Activated T-cell treated with anti-CD3 and anti-CD28 coated beads for 48 hours (primary cell): ENCODE data around the gene NRXN3.
"Not testable (repeated sequence)": the region's sequence is repeated elsewhere in the genome, so short reads cannot be mapped to it uniquely, and the experiment has no call there.

Experiments
- DNase-seq: peaks from one replicate; pipeline ENCODE4 v3.0.0-alpha.2; 2020; ENCODE audit warnings: low read depth

NRXN3 gene

GRCh38 chr14:79080040-79080439, 909.9 kb downstream of the NRXN3 start:
- DNase-seq: no peak

GRCh38 chr14:79082883-79083282, 912.7 kb downstream of the NRXN3 start:
- no peak for DNase-seq

DNA sequence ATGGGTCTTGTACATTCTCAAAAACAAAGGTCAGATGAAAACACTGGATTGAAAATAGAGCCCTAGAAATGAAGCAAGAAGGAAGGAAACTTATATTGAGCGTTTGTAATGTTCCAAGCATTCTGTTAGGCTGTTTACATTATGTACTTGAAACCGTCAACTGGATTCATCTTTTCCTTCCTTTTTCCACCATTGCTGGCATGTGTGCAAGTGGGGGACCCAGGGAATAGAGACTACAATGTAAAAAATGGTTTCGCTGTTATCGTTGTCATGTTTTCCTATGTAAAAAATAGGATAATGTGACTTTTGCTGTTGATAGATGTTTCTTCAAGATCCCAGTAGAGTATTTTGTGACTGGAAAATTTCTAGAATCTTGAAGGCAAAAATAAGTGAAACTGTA, 913.2 kb downstream of the NRXN3 start:
- DNase-seq: no peak

- DNase-seq: no peak
Measured at GRCh38 chr14:79084861-79085260, 914.7 kb downstream of the NRXN3 start.

GRCh38 chr14:79089576-79089975, 919.4 kb downstream of the NRXN3 start:
- DNase-seq: no peak

GRCh38 chr14:79090641-79091180, 920.5 kb downstream of the NRXN3 start:
- no peak for DNase-seq

DNA sequence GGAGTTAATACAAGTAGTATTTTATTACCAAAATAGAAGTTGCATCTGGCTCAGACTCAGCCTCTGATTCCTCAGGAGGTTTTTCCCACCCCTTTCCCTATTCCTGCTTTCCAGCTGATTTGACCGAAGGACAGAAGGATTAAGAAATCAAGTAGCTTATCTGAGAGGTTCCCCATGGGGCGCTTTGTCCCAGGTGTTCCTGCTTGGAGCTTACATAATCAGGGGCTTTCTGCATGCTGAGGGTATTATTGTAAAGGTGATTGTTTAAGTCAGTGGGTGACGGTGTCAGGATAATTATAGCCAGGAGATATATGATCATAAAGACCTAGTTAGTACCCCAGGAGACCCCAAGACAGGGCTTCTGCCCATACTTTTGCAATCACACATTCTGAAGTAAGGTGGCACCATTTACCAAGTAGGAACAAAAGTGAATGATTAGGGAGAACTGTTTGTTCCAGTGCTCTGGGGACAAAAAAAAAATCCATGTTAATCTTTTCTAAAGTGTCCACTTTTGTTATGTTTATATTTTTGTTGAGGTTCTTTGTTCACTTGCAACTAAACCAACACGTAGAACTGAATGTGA, 921.3 kb downstream of the NRXN3 start:
- DNase-seq: no peak

- DNase-seq: no peak
Measured at GRCh38 chr14:79093531-79093930, 923.4 kb downstream of the NRXN3 start.

GRCh38 chr14:79094951-79095350, 924.8 kb downstream of the NRXN3 start:
- no peak for DNase-seq

DNA sequence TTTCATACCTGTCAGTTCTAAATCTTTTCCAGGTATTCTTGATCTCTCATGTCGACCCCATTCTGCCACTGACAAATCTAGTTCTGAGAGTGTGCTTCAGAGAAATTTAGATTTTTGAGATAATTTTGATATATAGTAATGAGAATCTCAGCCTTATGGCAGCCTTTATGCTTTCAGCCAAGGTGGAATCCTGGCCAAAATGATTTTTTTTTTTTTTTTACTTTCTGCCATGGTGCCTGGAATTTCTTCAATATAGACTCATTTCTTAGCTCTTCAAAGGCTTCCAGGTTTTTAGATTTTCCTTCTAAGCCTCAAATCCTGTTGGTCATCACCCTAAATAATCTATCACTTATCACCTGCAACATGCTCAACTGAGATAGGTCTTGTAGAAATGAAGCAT, 926.6 kb downstream of the NRXN3 start:
- DNase-seq: no peak

- DNase-seq: no peak
Measured at GRCh38 chr14:79098324-79098723, 928.2 kb downstream of the NRXN3 start.

GRCh38 chr14:79100578-79100977, 930.4 kb downstream of the NRXN3 start:
- no peak for DNase-seq

GRCh38 chr14:79101388-79101787, 931.2 kb downstream of the NRXN3 start:
- no peak for DNase-seq

DNA sequence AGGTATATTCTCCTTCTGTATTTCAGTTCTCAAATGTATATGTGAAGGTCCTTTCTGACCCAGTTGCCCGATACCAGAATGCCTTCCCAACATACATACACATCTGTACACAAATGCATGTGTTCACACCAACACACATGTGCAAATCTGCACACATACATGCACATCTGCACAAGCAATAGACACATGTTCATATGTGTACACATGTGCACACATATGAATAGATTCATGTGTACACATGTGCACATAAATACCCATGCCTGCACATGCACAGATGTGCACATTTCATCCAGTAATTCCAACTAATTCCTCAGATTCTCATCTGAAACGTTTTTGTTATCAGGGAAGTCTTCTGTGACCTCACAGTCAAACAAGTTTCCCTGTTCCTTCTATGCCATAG, 933.6 kb downstream of the NRXN3 start:
- no peak for DNase-seq

- not testable (repeated sequence) for DNase-seq
Measured at GRCh38 chr14:79110564-79110963, 940.4 kb downstream of the NRXN3 start.

GRCh38 chr14:79111987-79112501, 941.9 kb downstream of the NRXN3 start:
- DNase-seq: no peak

DNA sequence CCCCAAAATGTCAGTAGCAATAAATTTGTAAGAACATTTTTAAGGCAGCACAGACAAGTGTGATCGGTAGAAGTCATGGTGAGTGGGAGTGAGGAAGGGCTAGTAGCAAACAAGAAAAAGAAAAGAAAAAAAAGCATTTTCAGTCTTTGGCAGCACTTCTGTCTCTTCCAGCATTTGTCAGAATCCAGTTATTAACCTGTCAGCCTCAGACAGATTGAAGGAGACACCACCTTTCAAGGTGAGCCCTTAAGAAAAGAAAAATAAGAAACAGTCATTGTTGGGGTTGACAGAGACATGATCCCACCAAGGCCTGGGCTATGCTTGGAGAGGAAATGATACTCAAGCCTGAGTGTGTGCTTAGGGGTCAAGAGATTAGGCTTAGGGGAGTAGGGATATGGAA, 947.4 kb downstream of the NRXN3 start:
- DNase-seq: no peak

- no peak for DNase-seq
Measured at GRCh38 chr14:79118291-79118690, 948.1 kb downstream of the NRXN3 start.

DNA sequence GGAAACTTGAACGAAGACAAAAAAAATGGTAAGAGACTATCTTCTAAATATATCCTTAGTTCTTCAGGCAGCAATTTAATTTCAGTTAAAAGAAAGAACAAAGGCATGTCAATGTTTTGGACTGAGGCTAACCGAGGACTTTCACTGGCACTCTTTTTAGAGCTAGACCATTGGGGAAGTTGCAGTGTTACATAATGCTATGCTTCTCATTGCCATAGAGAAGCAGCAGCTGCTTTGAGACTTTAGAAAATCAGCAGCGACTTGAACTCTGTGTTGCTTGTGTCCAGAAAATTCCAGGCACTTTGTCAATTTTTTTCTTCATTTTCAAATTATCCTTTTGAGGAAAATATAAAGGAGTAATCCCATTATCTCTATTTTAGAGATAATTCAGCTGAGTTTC, 964.2 kb downstream of the NRXN3 start:
- DNase-seq: no peak

DNA sequence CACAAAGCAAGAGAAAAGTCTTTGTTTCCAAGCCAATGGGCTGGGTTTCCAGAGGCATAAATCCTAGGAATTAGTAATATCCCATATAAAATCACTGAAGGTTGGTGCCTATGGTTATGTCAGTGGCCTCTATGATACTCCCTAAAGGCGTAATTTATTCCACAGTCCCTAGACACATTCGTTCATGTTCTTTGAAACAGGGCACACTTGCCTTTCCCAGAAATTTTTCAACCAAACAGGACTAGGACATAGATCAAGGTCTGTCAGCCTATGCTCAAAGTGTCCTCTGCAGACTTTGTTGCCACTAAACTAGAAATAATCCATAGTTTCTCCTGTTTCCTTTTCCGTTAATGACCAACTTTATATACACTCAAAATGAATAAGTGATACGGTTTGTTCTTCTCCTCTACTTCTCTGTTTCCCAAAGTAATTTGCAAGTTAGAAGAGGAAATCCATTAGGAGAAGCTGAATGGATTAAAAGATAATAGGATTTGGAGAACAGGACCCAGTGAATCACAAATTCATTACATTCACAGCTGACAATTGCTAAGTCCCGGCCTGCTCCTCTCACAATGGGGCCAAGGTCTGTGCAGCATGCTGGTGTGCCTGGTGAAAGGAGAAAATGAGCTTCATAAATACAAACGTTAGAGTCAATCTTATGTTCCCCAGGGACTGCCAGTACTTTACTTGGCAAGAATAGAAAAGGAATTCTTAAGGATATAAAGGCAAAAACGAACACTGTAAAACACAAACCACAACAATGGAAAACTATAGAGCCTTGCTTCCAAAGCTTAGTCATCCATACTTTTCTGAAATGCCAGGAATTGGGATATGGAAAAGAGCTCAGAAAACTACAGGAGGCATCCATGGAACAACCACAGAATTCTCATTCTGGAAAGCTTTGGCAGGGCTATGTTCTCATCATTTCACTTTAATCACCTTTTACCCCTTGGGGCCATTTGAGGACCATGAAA, 966.2 kb downstream of the NRXN3 start:
- no peak for DNase-seq

DNA sequence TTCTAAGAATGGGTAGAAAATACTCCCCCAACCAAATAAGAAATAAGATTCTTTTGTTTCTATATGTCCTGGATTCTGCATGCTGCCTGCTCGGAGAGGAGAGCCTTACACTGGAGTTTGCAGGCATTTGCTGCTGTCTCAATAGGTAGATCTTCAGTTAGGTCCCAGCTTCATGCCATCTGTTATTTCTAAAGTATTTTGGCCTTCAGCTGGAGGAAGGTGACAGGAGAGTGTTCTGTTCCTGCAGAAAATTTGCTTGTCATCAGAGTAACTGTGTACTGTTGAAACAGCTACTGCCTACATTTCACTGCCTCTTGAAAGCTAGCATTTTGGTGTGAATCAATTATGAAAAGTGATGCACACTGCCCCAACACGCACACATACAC, 966.9 kb downstream of the NRXN3 start:
- DNase-seq: no peak

DNA sequence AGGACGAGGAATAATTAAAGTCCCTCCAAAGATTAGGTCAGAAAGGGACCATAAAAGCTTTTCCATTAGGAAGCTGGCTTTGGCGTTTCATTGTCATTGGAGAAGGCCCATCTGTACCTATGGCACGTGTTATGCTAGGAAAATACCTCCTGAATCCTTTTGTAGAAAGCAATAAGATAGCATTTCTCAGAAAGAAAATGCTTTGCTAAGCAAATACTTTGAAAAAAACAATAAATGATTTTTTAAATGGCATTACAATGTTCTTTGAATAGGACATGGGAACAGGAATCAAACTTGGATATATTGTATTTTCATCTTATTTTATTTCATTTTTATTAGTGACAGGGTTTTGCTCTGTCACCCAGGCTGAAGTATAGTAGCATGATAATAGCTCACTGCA, 967.7 kb downstream of the NRXN3 start:
- no peak for DNase-seq

DNA sequence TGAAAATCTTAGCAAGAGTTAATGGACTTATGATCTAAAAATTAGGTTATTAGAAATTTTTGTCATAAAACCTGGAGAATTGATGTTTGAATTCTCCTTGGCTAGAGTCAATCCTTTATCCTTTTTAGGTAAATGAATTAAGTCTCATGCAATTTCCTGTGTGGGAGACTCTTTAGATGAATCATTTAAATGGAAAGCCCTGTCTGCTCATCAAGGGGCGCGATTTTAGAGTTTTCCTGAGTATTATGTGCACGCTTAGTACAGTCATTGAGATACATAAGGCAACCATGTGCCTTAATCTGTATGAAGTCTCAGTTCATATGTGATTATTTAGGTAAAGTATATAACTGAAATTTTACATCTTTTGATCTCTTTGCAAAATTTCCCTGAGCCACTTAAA, 974.7 kb downstream of the NRXN3 start:
- DNase-seq: no peak
